ENCODE data around the gene CD33. TPM values are rescaled to one million over a fixed set of nuclear protein-coding genes. Genes with fewer than 3 reads are reported as not detected.

Gene CD33
- total RNA-seq, 4 donors from 2014 or later = 0.54 to 4.0 (median 1.8) TPM

DNA sequence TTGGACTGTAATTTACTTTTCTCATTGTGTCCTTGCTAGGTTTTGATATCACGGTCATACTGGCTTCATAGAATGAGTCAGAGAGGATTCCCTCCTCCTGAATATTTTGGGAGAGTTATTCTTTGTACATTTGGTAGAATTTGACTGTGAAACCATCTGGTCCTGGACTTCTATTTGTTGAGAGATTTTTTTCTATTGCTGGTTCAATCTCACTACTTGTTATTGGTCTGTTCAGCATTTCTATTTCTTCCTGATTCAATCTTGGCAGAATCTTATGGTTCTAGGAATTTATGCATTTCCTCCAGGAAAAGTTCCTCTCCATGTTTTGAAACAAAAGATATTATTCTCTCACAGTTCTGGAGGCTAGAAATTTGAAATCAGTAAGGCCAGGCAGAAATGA is 4.9 kb upstream of the CD33 start:
- no peak for DNase-seq
- H3K9me3 ChIP-seq = no peaks in the 10 kb centered on the region
- intact Hi-C loops (cut with DNase I) = no loop called here
- H3K4me3 ChIP-seq (replicated peaks in 1 of 3) = no peak overlapping the region
- H3K27ac ChIP-seq = no peak overlapping the region
- H3K4me1 ChIP-seq = no peaks in the 10 kb centered on the region
- no peaks in the 10 kb centered on the region for H3K36me3 ChIP-seq
- no peak for TF ChIP-seq POLR2A (IDR thresholded peaks at IDR 0.05)
- TF ChIP-seq, protein P1, sequence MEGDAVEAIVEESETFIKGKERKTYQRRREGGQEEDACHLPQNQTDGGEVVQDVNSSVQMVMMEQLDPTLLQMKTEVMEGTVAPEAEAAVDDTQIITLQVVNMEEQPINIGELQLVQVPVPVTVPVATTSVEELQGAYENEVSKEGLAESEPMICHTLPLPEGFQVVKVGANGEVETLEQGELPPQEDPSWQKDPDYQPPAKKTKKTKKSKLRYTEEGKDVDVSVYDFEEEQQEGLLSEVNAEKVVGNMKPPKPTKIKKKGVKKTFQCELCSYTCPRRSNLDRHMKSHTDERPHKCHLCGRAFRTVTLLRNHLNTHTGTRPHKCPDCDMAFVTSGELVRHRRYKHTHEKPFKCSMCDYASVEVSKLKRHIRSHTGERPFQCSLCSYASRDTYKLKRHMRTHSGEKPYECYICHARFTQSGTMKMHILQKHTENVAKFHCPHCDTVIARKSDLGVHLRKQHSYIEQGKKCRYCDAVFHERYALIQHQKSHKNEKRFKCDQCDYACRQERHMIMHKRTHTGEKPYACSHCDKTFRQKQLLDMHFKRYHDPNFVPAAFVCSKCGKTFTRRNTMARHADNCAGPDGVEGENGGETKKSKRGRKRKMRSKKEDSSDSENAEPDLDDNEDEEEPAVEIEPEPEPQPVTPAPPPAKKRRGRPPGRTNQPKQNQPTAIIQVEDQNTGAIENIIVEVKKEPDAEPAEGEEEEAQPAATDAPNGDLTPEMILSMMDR (IDR thresholded peaks at IDR 0.05) = no peak
- 87 to 96% methylated on average over 1 of the region's 1 CpG for WGBS, 2 donors
- H3K27me3 ChIP-seq = no peaks in the 10 kb centered on the region

DNA sequence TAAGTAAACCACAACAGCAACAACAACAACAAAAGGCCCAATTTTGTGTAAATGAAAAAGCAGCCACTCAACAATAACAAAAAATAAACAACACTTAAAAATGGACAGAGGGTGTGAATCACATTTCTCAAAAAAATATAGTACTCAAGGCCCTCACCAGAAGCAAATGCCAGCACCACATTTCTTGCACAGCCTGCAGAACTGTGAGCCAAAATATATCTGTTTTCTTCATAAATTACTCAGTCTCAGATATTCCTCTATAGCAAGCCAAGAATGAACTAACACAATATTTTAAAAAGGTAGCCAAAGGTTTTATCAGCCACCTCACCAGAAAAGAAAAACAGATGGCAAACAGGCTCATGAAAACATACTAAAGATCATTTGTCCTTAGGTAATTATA is 3.9 kb upstream of the CD33 start:
- no peak for DNase-seq
- Histone ChIP-seq H3K27ac (no peak overlapping the region), H3K9me3 (no peaks in the 10 kb centered on the region), H3K36me3 (no peaks in the 10 kb centered on the region), H3K4me1 (no peaks in the 10 kb centered on the region), H3K4me3 (replicated peaks in 1 of 3) (no peak overlapping the region), H3K27me3 (no peaks in the 10 kb centered on the region)
- TF ChIP-seq, protein P1 (IDR thresholded peaks at IDR 0.05) = no peak
- TF ChIP-seq POLR2A (IDR thresholded peaks at IDR 0.05) = no peak
- intact Hi-C loops (cut with DNase I) = no loop called here

DNA sequence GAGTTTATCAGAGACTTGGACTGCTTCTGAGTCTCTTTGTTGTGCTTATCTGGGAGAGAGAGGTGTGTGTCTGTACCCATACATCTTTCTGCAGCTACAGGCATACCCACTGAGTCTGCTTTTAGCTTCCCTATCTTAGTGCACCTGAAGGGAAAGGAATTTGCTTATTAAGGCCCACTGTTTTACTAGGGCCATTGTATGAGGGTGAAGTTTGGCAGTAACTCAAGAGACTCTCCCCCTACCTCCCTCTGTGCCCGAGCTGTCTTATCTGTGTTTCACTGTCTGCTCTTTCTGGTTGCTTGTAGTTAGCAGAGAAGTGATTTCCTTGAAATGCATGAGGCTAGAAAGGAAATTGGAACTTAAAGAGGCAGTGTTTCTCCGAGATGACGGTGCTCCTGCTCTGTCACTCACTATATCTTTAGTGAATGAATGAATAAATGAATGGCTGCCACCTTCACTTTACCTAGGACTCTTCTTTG is 678 bp upstream of the CD33 start:
- H3K27ac ChIP-seq = no peak overlapping the region
- no peak overlapping the region for H3K4me3 ChIP-seq (replicated peaks in 1 of 3)
- H3K27me3 ChIP-seq = no peaks in the 10 kb centered on the region
- H3K9me3 ChIP-seq = no peaks in the 10 kb centered on the region
- intact Hi-C loops (cut with DNase I) = no loop called here
- TF ChIP-seq, protein P1 (IDR thresholded peaks at IDR 0.05) = no peak
- no peak for TF ChIP-seq POLR2A (IDR thresholded peaks at IDR 0.05)
- WGBS, 2 donors = 61 to 74% methylated on average over 3 of the region's 3 CpGs
- H3K36me3 ChIP-seq = no peaks in the 10 kb centered on the region
- no peak for DNase-seq
- no peaks in the 10 kb centered on the region for H3K4me1 ChIP-seq

DNA sequence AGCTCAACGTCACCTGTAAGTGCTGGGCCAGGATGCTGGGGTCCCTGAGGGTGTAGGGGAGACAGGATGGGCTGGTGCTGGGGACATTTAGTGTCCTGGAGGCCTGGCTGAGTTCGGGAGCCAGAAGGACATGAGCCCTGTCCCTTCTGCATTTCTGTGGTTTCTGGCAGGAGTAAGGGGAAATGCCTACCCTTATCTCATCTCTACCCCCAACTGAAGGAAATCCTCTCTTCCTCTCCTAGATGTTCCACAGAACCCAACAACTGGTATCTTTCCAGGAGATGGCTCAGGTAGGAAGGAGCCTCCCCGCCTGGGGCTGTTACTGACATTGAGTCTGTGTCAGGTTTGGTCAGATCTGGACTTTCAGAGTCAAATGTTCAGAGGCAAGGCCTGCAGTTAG is 1.2 kb downstream of the CD33 start:
- 60 to 62% methylated on average over 3 of the region's 3 CpGs for WGBS, 2 donors
- H3K4me3 ChIP-seq (replicated peaks in 1 of 3) = no peak overlapping the region
- no peaks in the 10 kb centered on the region for H3K4me1 ChIP-seq
- no peaks in the 10 kb centered on the region for H3K27me3 ChIP-seq
- TF ChIP-seq, protein P1 (IDR thresholded peaks at IDR 0.05) = no peak
- no peak for TF ChIP-seq POLR2A (IDR thresholded peaks at IDR 0.05)
- intact Hi-C loops (cut with DNase I) = no loop called here
- H3K36me3 ChIP-seq = no peaks in the 10 kb centered on the region
- no peak overlapping the region for H3K27ac ChIP-seq
- no peaks in the 10 kb centered on the region for H3K9me3 ChIP-seq
- DNase-seq = no peak

DNA sequence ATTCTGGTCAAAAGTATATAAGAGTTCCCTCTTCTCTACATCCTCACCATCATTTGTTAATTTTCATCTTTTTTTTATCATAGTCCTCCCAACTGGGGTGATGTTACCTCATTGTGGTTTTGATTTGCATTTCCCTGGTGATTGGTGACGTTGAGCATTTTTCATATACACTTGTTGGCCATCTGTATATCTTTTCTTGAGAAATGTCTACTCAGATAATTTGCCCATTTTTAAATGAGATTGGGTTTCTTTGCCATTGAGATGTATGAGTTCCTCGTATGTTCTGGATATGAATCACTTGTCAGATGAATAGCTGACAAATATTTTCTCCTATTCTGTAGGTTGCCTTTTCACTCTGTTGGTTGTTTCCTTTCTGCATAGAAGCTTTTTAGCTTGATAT is 2.4 kb downstream of the CD33 start:
- intact Hi-C loops (cut with DNase I) = no loop called here
- Histone ChIP-seq H3K36me3 (no peaks in the 10 kb centered on the region), H3K27ac (no peak overlapping the region), H3K4me3 (replicated peaks in 1 of 3) (no peak overlapping the region), H3K9me3 (no peaks in the 10 kb centered on the region), H3K27me3 (no peaks in the 10 kb centered on the region), H3K4me1 (no peaks in the 10 kb centered on the region)
- 65 to 73% methylated on average over 2 of the region's 2 CpGs for WGBS, 2 donors
- TF ChIP-seq, protein P1 (IDR thresholded peaks at IDR 0.05) = no peak
- no peak for TF ChIP-seq POLR2A (IDR thresholded peaks at IDR 0.05)
- no peak for DNase-seq
